Stimulated activated CD4-positive, alpha-beta T cell treated with anti-CD3 and anti-CD28 coated beads, Interleukin-4, amount 100 ng/mL, for 24 hours (primary cell): Measurements from ENCODE around the gene SCAMP3.
A peak's percentile ranks its signal among the peaks of the same experiment; 100 is the strongest.
"Not testable (repeated sequence)": the region's sequence is repeated elsewhere in the genome, so short reads cannot be mapped to it uniquely, and the experiment has no call there.

Experiments
- DNase-seq: peaks from one replicate; pipeline ENCODE4 v3.0.0-alpha.2; 2020

SCAMP3 gene

DNA sequence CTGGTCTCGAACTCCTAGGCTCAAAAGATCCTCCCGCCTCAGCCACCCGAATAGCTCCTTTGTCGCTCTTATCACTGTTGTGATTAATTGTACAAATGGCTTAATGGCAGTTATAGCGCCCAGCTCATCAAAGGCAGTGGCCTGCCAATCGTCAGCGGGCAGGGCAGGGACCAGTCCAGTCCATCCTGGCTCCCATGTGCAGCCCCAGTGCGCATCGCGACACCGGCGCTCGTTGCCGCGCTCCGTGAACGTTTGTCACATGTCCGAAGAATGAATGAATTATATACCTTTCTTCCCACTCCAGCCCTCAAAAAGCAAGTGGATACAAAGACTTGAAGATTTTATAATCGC is 35.3 kb downstream of the SCAMP3 start:
- no peak for DNase-seq

- DNase-seq, result peak; percentile 85
Measured at GRCh38 chr1:155226188-155226909, 35.8 kb downstream of the SCAMP3 start.

DNA sequence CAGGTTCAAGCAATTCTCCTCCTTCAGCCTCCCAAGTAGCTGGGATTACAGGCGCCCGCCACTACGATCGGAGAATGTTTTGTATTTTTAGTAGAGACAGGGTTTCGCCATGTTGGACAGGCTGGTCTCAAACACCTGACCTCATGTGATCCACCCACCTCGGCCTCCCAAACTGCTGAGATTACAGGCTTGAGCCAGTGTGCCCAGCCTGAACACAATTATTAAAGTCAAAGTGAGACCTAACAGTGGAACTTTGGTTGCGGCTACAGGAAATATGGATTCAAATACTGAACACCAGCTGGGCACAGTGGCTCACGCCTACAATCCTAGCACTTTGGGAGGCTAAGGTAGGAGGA is 36.8 kb downstream of the SCAMP3 start:
- not testable (repeated sequence) for DNase-seq

- DNase-seq, result no peak
Measured at GRCh38 chr1:155223047-155223446, 39.1 kb downstream of the SCAMP3 start.

DNA sequence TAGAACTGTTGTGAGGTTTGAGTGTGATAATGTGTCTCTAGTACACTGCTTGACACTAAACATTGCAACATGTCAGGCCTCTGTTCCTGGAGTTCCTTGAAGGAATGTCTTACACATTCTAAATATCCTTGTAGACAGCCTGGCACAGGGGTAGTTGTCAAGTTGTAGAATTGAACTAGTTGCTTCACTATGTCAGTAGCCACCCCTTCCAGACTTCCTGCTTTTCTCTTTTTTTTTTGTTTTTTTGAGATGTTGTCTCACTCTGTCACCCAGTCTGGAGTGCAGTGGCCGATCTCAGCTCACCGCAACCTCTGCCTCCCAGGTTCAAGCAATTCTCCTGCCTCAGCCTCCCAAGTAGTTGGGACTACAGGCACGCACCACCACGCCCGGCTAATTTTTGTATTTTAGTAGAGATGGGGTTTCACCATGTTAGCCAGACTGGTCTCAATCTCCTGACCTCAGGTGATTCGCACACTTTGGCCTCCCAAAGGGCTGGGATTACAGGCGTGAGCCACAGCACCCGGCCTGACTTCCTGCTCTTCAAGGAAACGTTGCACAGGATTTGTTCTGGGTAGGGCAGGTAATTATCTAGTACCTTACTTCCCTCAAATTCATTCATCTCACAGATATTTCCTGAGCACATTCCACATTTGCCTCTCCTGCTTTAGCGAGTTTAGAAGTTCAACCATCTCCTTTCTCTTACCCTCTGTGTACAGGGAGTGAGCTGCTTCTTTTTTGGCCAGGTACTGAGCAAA is 41.8 kb downstream of the SCAMP3 start:
- DNase-seq, result not testable (repeated sequence)

GRCh38 chr1:155219592-155220031 is 42.5 kb downstream of the SCAMP3 start:
- no peak for DNase-seq

DNA sequence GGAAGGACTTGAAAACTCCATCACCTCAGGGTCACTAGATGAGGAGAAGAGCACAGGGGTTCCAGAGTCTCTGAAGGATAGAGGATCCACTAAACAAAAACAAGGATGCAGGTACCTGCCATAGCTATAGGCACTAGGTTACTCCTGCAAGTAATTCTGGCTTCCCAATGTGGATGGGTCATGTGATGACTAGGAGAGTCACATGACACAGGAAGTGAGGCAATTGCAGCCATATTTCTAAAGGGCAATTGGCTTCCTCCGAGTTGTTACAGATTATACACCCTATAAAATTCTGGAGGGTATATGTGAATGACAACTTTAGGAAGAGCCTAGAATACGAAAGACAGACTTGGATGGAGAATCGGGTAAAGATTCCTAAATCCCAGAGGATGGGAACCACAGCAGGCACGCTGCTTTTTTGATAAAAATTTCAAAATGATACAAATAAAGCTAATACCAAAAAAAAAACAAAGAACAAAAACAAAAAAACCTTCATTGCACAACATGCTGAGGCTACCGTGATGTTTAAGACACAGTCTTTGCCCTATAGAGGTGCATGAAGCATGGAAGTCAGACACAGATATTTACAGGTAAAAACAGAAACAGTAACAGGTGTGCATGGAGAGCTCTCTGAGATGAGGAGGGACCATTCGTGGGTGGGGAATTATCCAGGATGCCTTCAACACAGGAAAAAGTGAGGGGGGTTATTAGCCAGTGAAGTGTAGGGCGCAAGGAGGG is 43.1 kb downstream of the SCAMP3 start:
- no peak for DNase-seq

DNA sequence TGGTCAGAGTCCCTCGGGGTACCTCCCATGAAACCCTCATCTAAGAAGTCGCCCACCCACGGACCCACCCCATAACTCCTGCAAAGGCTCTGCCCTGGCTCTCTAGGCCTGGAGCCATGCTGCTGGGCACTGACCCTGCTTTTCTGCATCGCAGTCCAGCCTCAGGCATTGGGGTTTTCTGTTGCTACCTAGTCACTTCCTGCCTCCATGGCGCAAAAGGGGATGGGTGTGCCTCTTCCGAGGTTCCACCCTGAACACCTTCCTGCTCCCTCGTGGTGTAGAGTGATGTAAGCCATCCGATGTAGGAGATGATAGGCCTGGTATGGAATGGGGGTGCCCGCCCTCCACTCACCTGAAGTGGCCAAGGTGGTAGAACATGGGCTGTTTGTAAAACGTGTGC is 47.5 kb downstream of the SCAMP3 start:
- DNase-seq, result not testable (repeated sequence)

- DNase-seq, result not testable (repeated sequence)
Measured at GRCh38 chr1:155212051-155212440, 50.1 kb downstream of the SCAMP3 start.

DNA sequence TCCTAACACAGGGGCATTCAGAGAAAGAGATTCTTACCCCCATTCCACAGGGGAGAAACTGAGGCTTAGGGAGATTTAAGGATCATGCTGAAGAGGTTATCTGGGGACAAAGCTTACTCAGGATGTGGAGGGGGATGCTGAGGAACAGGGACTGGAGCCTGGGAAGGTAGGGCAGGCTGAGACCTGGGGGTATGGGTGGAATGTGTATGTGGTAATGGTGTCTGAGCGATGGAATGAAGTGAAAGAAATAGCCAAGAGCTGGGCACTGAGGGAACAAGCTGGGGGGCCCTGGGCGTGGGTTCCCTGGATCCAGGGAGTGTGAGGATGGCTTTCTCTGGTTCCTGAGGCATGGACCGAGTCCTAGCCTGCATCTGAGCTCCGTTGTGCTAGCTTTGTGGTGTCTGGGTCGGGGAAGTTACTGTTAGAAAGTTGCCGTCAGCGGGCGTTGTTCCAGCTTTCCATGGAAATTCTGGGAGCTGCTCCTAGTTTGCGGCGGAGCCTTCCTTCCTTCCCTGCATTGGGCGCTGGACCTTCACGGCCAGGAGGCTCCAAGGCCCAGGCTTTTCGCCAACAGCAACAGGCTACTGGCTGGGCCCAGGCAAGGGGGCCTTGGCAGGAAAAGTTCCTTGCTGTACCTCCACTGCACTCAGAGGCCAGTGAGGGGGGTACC is 50.6 kb downstream of the SCAMP3 start:
- not testable (repeated sequence) for DNase-seq

GRCh38 chr1:155210314-155211104 is 51.7 kb downstream of the SCAMP3 start:
- no peak for DNase-seq

DNA sequence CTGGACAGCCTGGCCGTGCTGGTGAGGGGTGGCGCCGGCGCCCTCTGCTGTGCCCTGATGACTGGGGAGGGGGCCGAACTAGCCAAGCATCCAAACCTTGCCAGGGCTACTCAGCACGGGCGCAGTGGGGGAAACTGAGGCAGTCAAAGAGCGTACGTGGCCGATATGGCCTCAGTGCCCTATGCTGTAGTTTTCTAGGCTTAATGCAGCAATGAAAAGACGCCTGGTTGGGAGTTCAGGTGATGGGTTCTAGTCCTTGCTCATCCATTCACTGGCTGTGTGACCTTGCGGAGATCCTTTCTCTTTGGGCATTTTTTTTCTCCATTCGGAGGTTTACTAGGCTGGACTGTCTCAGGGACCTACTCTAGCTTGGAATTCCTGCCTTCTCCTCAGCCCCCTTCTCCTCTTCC is 52.8 kb downstream of the SCAMP3 start:
- no peak for DNase-seq

DNA sequence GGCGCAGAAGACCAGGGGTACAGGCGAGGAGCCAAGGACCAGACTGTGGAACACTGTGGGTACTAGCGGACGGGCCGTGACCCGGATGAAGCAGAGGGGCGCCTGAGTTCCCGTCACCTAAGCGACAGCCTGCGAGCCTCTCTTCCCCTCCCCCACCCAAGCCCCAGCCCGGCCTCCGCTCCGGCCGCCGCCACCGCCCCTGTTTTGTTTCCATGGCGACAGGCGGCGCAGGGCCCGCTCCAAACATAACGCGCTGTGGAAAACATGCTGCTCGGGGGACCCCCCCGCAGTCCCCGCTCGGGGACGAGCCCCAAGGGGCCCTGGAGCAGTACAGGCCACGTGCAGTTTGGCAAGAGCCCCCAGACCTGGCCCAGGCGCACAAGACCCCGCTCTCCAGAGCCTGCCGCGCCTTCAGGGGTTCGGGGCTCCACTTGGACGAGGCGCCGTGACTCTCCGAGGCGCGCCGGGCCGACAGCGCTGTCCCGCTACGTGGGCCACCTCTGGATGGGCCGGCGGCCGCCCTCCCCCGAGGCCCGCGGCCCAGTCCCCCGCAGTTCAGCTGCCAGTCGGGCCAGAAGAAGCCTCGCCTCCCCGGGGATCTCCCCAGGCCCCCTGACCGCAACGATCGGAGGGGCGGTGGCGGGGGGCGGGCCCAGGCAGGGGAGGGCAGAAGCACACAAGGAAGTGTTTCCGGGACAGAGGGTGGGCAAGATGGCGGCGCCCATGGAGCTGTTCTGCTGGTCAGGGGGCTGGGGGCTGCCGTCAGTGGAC is 53.4 kb downstream of the SCAMP3 start, which contains the start of gene MTX1:
TSS of gene MTX1 (plus strand) at position 155 of the 771 bp plus-strand sequence. CDS start at position 265, 110 bp downstream.
- DNase-seq, result peak; percentile 86

DNA sequence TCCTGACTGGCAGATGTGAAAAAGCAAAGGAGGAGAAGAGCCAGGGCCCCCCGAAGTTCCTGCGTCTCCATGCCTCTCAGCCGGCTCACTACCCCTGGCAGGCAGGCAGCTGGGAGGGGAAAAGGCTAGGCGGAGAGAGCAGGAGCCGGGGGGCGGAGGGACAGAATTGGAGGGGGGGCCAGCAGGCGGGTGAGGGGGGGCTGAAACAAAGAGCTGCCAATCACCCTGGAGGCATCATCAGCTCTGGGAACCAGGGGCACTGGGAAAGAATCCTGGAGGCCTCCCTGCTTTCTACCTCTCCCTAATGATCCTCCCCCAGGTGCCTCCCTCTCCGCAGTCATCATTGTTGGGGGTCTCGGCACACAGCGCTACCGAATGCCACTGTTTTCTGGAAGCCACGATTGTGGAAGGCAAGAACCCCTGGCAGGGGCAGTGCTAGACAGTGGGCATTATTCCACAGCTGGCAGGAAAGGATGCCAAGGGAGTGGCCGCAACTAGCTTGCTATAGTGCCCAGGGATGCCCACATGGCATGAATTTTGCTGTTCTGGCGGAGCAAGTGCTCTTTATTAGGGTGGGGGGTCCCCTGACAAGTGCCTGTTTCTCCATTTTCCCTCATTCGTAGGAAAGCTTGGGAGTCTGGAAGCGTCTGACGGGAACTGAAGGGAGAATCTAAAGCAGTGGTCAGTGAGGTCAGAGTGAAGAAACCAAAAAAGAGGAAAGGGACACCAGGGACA is 54.2 kb downstream of the SCAMP3 start, which contains the start of gene THBS3:
TSS of gene THBS3 (minus strand) at position 92 of the 735 bp plus-strand sequence. CDS start at position 71, 21 bp downstream.
- no peak for DNase-seq

DNA sequence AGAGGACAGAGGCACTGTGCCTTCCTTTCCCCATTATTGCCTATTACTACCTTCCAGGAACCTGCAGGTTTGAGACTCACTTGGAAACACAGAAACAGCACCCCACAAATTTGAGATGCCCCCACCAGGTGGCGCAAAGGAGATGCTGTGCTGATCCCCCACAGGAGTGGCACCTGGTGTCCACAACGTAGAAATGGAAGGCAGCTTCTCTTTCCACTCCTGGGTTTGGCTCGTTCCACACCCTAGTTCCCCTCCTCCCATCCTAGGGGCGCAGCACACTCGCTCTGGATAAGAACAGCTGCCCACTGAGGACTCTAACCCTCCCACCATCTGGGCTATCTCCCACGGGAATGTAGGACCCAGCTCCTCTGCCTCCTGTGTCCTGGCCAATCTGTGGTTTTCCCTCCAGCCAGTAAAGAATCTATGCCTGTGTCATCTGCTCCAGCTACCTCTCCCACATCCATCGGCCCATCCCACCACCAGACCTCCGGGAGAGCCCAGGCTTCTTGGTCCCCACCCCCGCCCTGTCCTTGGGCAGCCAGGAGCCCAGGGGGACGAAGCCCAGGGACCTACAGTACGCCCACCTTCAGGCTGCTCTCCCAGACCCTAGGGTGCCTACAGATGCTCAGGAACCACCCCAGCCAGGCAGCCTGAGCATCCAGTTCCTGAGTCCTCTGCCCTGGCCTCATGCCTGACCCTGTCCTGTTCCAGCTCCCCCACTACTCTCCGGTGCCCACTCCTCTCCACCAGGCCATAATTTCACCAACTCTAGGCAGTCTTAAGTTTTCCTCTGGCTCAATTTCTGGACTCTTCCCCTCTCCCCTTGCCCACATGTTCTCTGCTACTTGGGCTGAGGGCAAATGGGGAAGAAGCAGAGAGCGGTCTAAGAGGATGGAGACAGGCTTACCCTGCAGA is 55.0 kb downstream of the SCAMP3 start:
- DNase-seq, result peak; percentile 91
